Mesenchymal stem cell (in vitro differentiated cells and primary cell): ENCODE data around the gene AOPEP.

Experiments
- DNase-seq: peaks from one replicate; pipeline ENCODE4 v3.0.0-alpha.2; 2013
- H2AFZ ChIP-seq: one replicate; pipeline ENCODE4 v1.6.1; 2013; ENCODE audit warnings: low read depth, mild to moderate bottlenecking, control low read depth, inconsistent platforms, low read length, moderate library complexity
- H2AK5ac ChIP-seq: 2 replicates; pipeline ENCODE4 v1.6.1; 2013; ENCODE audit warnings: low read length, moderate library complexity, mild to moderate bottlenecking, inconsistent platforms; ENCODE audit not compliant: severe bottlenecking
- H2BK120ac ChIP-seq: one replicate; pipeline ENCODE4 v1.6.1; 2013; ENCODE audit warnings: low read depth, mild to moderate bottlenecking, inconsistent platforms, low read length, moderate library complexity
- H2BK12ac ChIP-seq, 2 experiments: one replicate each; pipeline ENCODE4 v1.6.1; 2013; ENCODE audit warnings: inconsistent platforms in 2 of 2, low read length in 2 of 2, mild to moderate bottlenecking in 2 of 2, moderate library complexity in 2 of 2, control low read depth in 1 of 2
- H2BK15ac ChIP-seq: one replicate; pipeline ENCODE4 v1.6.1; 2013; ENCODE audit warnings: mild to moderate bottlenecking, low read depth, inconsistent platforms; ENCODE audit not compliant: poor library complexity, severe bottlenecking
- H2BK5ac ChIP-seq: 2 replicates; pipeline ENCODE4 v1.6.1; 2013; ENCODE audit warnings: low read depth, mild to moderate bottlenecking, low read length, control low read depth, inconsistent platforms; ENCODE audit not compliant: poor library complexity, severe bottlenecking
- H3K14ac ChIP-seq, 2 experiments: one replicate each; pipeline ENCODE4 v1.6.1; 2013; ENCODE audit warnings: inconsistent platforms in 2 of 2, low read length in 2 of 2, control low read depth in 1 of 2, mild to moderate bottlenecking in 1 of 2, moderate library complexity in 1 of 2
- H3K18ac ChIP-seq, 2 experiments: one replicate each; pipeline ENCODE4 v1.6.1; 2013; ENCODE audit warnings: inconsistent platforms in 2 of 2, low read length in 2 of 2, control low read depth in 1 of 2, low read depth in 1 of 2, mild to moderate bottlenecking in 1 of 2
- H3K23ac ChIP-seq, 2 experiments: one replicate each; pipeline ENCODE4 v1.6.1; 2013; ENCODE audit warnings: inconsistent platforms in 2 of 2, low read length in 2 of 2, mild to moderate bottlenecking in 2 of 2, moderate library complexity in 2 of 2, control low read depth in 1 of 2
- H3K27ac ChIP-seq: 2 replicates; pipeline ENCODE4 v1.5.1; 2013; ENCODE audit warnings: mild to moderate bottlenecking, moderate library complexity, low read length, control low read depth, inconsistent platforms; ENCODE audit not compliant: poor library complexity, severe bottlenecking
- H3K27me3 ChIP-seq, 2 experiments: 2 replicates each; pipeline versions ENCODE4 v1.6.1 to v1.7.0; 2013; ENCODE audit warnings: low read length in 2 of 2, mild to moderate bottlenecking in 2 of 2, moderate library complexity in 2 of 2, control low read depth in 1 of 2, inconsistent platforms in 1 of 2; ENCODE audit not compliant: control insufficient read depth in 1 of 2, insufficient read depth in 1 of 2
- H3K36me3 ChIP-seq, 2 experiments: 2 replicates each; pipeline versions ENCODE4 v1.6.1 to v1.7.0; 2013; ENCODE audit warnings: low read length in 2 of 2, control low read depth in 1 of 2, inconsistent platforms in 1 of 2, low read depth in 1 of 2, mild to moderate bottlenecking in 1 of 2; ENCODE audit not compliant: insufficient read depth in 2 of 2, control insufficient read depth in 1 of 2
- H3K4ac ChIP-seq, 2 experiments: one replicate each; pipeline ENCODE4 v1.6.1; 2013; ENCODE audit warnings: inconsistent platforms in 2 of 2, low read length in 2 of 2, mild to moderate bottlenecking in 2 of 2, moderate library complexity in 2 of 2, control low read depth in 1 of 2, low read depth in 1 of 2
- H3K4me1 ChIP-seq: 2 replicates; pipeline ENCODE4 v1.6.1; 2013; ENCODE audit warnings: low read depth, low read length, control low read depth; ENCODE audit not compliant: control insufficient read depth, insufficient read depth
- H3K4me2 ChIP-seq: 2 replicates; pipeline ENCODE4 v1.6.1; 2013; ENCODE audit warnings: low read length, mild to moderate bottlenecking, inconsistent platforms; ENCODE audit not compliant: poor library complexity, severe bottlenecking
- H3K4me3 ChIP-seq, 2 experiments: 2 replicates each; pipeline versions ENCODE4 v1.5.1 to v1.7.0; 2013; ENCODE audit warnings: low read length in 2 of 2, mild to moderate bottlenecking in 2 of 2, control low read depth in 1 of 2, low read depth in 1 of 2; ENCODE audit not compliant: insufficient read depth in 1 of 2
- H3K79me1 ChIP-seq: replicated peaks from 2 replicates; pipeline ENCODE4 v1.6.1; 2013; ENCODE audit warnings: mild to moderate bottlenecking, control low read depth, low read length, inconsistent platforms; ENCODE audit not compliant: poor library complexity, severe bottlenecking
- H3K9ac ChIP-seq: 2 replicates; pipeline ENCODE4 v1.7.0; 2013; ENCODE audit warnings: mild to moderate bottlenecking, low read length, moderate library complexity
- H3K9me3 ChIP-seq: 2 replicates; pipeline ENCODE4 v1.7.0; 2013; ENCODE audit warnings: mild to moderate bottlenecking, low read length; ENCODE audit not compliant: control insufficient read depth
- H4K8ac ChIP-seq: one replicate; pipeline ENCODE4 v1.6.1; 2013; ENCODE audit warnings: inconsistent platforms, mild to moderate bottlenecking, low read length, moderate library complexity
- H4K91ac ChIP-seq: one replicate; pipeline ENCODE4 v1.6.1; 2013; ENCODE audit warnings: mild to moderate bottlenecking, low read length, inconsistent platforms
- WGBS: methylation state at CpG from one replicate; pipeline ENCODE4 v1.1.7; 2013; ENCODE audit warnings: mixed read lengths; 5-methylcytosine and 5-hydroxymethylcytosine counted together

AOPEP gene

DNA sequence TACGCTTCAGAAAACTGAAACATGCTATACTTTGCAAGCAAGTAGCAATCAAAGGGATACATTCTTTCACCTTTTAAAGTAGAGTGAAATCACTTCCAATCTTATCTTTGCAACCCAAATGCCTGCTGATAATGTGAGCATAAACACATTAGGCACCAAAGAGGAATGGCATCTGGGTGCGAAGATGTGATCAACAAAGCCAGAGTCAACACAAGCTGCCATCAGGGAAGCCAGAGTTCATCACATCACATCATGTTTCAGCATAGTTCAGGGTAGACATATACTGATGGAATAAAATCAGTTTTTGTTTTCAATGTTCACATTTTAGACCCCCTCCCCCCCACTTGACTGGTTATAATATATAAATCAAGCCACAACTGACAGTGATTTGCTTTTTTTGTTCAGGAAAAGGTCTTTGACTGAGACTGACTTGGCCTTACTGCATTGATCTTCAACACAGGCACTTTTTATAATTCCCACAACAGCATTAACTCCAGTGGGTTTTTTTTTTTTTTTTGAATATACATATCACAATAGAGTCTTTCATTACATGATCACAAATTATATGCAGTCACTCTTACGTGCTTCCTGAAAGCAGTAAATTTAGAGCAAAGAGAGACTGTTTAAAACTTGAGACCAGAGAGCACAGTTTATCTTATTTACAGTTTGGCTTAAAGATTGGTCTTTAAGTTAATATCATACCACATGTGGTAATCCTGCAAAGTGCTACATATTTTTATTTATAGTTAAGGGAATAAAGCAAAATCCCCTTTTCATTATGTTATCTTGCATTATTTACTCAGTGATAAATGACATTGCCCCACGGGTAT is 20.3 kb downstream of the AOPEP start:
- Histone ChIP-seq H3K9ac (no peak overlapping the region), H3K23ac (no peak overlapping the region), H3K4me1 (peaks cover 3% of the 10 kb centered on the region), H2BK5ac (no peak overlapping the region), H3K9me3 (peaks cover 11% of the 10 kb centered on the region), H3K18ac (no peak overlapping the region), H4K91ac (no peak overlapping the region), H2AK5ac (no peak overlapping the region), H3K79me1 (peaks cover 16% of the 10 kb centered on the region), H2BK12ac (no peak overlapping the region), H3K27ac (no peak overlapping the region), H2BK120ac (no peak overlapping the region), H3K27me3 (no peaks in the 10 kb centered on the region), H3K14ac (no peak overlapping the region), H3K4me2 (no peak overlapping the region), H3K36me3 (peaks cover 4 to 16% of the 10 kb centered on the region in 2 experiments), H2AFZ (no peak overlapping the region), H3K4ac (no peak overlapping the region), H2BK15ac (no peak overlapping the region), H4K8ac (no peak overlapping the region), H3K4me3 (no peak overlapping the region)
- no peak for DNase-seq
- WGBS: 100% methylated on average over 2 of the region's 4 CpGs

DNA sequence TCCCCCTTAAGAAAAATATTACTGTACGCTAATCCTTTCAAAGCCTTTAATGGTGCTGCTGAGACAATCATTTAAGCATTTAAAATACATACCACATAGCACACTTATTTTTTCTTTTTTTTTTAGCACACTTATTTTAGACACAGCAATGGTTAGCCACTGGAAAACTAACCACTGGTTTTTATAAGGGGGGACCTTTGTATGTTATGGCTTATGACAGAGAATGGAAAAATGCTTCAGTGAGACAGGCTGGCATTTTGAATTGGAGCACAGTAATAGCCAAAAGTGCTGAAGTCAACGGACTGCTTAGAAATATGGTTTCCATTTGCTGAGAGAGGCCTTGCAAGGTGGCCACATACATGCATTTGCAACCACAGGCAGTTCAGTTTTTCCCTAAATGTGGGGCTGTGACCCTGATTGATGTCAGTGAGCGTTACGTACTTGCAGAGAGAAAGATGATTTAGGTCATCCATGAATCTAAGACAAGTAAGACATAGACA is 28.5 kb downstream of the AOPEP start:
- Histone ChIP-seq H3K27me3 (no peaks in the 10 kb centered on the region), H2AFZ (no peak overlapping the region), H3K4me3 (no peak overlapping the region), H2BK15ac (no peak overlapping the region), H4K8ac (no peak overlapping the region), H4K91ac (no peak overlapping the region), H3K4me2 (no peak overlapping the region), H3K27ac (no peak overlapping the region), H3K36me3 (peaks cover 4 to 9% of the 10 kb centered on the region in 2 experiments), H3K23ac (no peak overlapping the region), H3K79me1 (peaks cover 16% of the 10 kb centered on the region), H2AK5ac (no peak overlapping the region), H3K9ac (no peak overlapping the region), H3K4me1 (peaks cover 3% of the 10 kb centered on the region), H2BK12ac (no peak overlapping the region), H2BK120ac (no peak overlapping the region), H2BK5ac (no peak overlapping the region), H3K14ac (no peak overlapping the region), H3K4ac (no peak overlapping the region), H3K9me3 (peaks cover under 1% of the 10 kb centered on the region), H3K18ac (no peak overlapping the region)
- 91% methylated on average over 2 of the region's 4 CpGs for WGBS
- no peak for DNase-seq

DNA sequence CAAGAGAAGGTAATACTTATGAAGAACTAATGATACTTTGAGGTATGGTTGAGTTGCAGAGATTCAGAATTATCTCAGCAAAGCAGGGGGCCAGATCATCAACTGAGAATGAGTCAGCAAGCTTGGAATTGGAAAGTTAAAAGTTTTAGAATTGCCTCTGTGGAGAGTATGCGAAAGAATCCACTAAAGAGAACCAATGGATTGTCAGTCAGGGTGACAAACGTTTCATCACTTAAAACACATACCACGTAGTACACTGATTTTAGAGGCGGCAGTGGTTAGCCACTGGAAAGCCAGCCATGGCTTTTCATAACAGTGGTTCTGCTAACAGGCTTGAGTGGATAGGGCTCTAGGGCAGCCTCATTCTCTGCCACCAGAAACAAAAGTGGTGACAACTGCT is 30.7 kb downstream of the AOPEP start:
- Histone ChIP-seq H3K4ac (no peak overlapping the region), H4K8ac (no peak overlapping the region), H2BK12ac (no peak overlapping the region), H3K36me3 (peaks cover 5 to 17% of the 10 kb centered on the region in 2 experiments), H2AFZ (no peak overlapping the region), H4K91ac (no peak overlapping the region), H3K79me1 (peaks cover 23% of the 10 kb centered on the region), H2BK5ac (no peak overlapping the region), H2BK120ac (no peak overlapping the region), H3K9ac (no peak overlapping the region), H2AK5ac (no peak overlapping the region), H3K27me3 (no peaks in the 10 kb centered on the region), H3K18ac (no peak overlapping the region), H2BK15ac (no peak overlapping the region), H3K27ac (peak overlapping the region; percentile 82), H3K23ac (no peak overlapping the region), H3K4me3 (no peak overlapping the region), H3K4me1 (peaks cover 3% of the 10 kb centered on the region), H3K4me2 (no peak overlapping the region), H3K9me3 (no peaks in the 10 kb centered on the region), H3K14ac (no peak overlapping the region)
- DNase-seq: peak; percentile 72
- WGBS: 20% methylated on average over 3 of the region's 4 CpGs

DNA sequence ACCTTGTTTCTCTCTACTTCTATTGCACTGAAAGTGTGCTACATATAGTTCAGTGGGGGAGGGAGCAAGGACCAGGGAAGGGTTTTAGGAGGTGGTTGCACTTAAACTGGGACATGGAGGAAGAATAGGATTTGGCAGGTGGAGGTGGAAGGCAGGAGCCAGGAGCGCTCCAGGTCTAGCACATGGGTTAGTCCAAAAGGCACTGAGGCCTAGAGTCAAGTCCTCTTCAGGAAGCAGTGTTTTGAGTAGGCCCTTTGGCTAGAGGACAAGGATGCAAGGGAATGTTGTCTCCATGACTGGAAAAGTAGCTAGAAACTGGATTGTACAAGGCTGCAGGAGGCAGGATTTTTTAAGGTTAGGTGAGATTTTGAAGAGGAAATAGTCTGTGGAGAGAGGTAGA is 31.5 kb downstream of the AOPEP start:
- peaks cover 5 to 17% of the 10 kb centered on the region in 2 experiments for H3K36me3 ChIP-seq
- H3K9me3 ChIP-seq: no peaks in the 10 kb centered on the region
- H3K18ac ChIP-seq: no peak overlapping the region
- no peak overlapping the region for H3K4me2 ChIP-seq
- no peak for DNase-seq
- no peaks in the 10 kb centered on the region for H3K27me3 ChIP-seq
- H3K4me1 ChIP-seq: peaks cover 3% of the 10 kb centered on the region
- H4K91ac ChIP-seq: no peak overlapping the region
- H2AK5ac ChIP-seq: peak overlapping the region; percentile 78
- no peak overlapping the region for H3K9ac ChIP-seq
- no peak overlapping the region for H2BK5ac ChIP-seq
- H3K4me3 ChIP-seq: no peak overlapping the region
- H3K79me1 ChIP-seq: peaks cover 23% of the 10 kb centered on the region
- 100% methylated on average over 1 of the region's 1 CpG for WGBS
- peak overlapping the region; percentile 80 for H3K27ac ChIP-seq
- peak overlapping the region; percentile 70 for H4K8ac ChIP-seq
- no peak overlapping the region for H3K23ac ChIP-seq
- no peak overlapping the region for H2BK12ac ChIP-seq
- no peak overlapping the region for H2AFZ ChIP-seq
- H2BK15ac ChIP-seq: no peak overlapping the region
- H2BK120ac ChIP-seq: no peak overlapping the region
- no peak overlapping the region for H3K14ac ChIP-seq
- H3K4ac ChIP-seq: no peak overlapping the region
